Spinal cord (tissue), 10 donors: ENCODE measurements around the gene RAPSN. TPM values are rescaled to one million over a fixed set of nuclear protein-coding genes. Genes with fewer than 3 reads are reported as not detected.

Experiments
- DNase-seq, 6 donors: peaks; one replicate each; pipeline versions ENCODE4 v3.0.0 to v3.0.0-alpha.2; 2013 to 2015; ENCODE audit warnings: low spot score in 6 of 6, low read depth in 4 of 6
- H3K27ac ChIP-seq: one replicate; pipeline ENCODE4 v1.5.1; 2013; ENCODE audit warnings: low read depth, low read length, control low read depth
- H3K27me3 ChIP-seq: one replicate; pipeline ENCODE4 v1.6.1; 2013; ENCODE audit warnings: low read length; ENCODE audit not compliant: control insufficient read depth, insufficient read depth
- H3K36me3 ChIP-seq: one replicate; pipeline ENCODE4 v1.6.1; 2013; ENCODE audit warnings: low read length; ENCODE audit not compliant: control insufficient read depth, insufficient read depth
- H3K4me1 ChIP-seq: one replicate; pipeline ENCODE4 v1.6.1; 2013; ENCODE audit warnings: low read length; ENCODE audit not compliant: control insufficient read depth, insufficient read depth
- H3K4me3 ChIP-seq: one replicate; pipeline ENCODE4 v1.5.1; 2013; ENCODE audit warnings: low read depth, low read length, control low read depth
- H3K9me3 ChIP-seq: one replicate; pipeline ENCODE4 v1.6.1; 2013; ENCODE audit warnings: low read length; ENCODE audit not compliant: control insufficient read depth, insufficient read depth
- WGBS: methylation state at CpG from one replicate; pipeline ENCODE4 v1.1.5; 2013; ENCODE audit warnings: missing lambda C conversion rate; ENCODE audit not compliant: insufficient coverage; 5-methylcytosine and 5-hydroxymethylcytosine counted together
- long read RNA-seq, 4 donors: transcript quantifications; one replicate each; lab custom pipeline, GENCODE V29; 2026
- polyA plus RNA-seq, 2 donors: library from polyadenylated mRNA; unstranded; fragments of 120-200 nt; gene quantifications; one replicate each; pipeline ENCODE4 v1.2.1, GENCODE V29; 2013; ENCODE audit not compliant: insufficient read length in 2 of 2
- total RNA-seq, 2 donors: library from RNA; depleted of rRNA in 1 of 2; stranded (reverse); fragments of 120-200 nt in 1 of 2; fragments of >200 nt in 1 of 2; gene quantifications; one replicate each; pipeline versions ENCODE4 v1.2.3 to v1.2.4, GENCODE V29; 2013 to 2014
- donor health status: healthy.

RAPSN gene
- total RNA-seq (under 1 TPM in 1 of 2 donors, not detected in 1; 0.11 TPM), polyA plus RNA-seq (under 1 TPM in 1 of 2 donors, not detected in 1; 0.18 TPM)
- long read RNA-seq, donor 1 = 0 reads
- long read RNA-seq, donor 2 = 0 reads
- long read RNA-seq, donor 3 = 0 reads
- long read RNA-seq, donor 4 = 0 reads

DNA sequence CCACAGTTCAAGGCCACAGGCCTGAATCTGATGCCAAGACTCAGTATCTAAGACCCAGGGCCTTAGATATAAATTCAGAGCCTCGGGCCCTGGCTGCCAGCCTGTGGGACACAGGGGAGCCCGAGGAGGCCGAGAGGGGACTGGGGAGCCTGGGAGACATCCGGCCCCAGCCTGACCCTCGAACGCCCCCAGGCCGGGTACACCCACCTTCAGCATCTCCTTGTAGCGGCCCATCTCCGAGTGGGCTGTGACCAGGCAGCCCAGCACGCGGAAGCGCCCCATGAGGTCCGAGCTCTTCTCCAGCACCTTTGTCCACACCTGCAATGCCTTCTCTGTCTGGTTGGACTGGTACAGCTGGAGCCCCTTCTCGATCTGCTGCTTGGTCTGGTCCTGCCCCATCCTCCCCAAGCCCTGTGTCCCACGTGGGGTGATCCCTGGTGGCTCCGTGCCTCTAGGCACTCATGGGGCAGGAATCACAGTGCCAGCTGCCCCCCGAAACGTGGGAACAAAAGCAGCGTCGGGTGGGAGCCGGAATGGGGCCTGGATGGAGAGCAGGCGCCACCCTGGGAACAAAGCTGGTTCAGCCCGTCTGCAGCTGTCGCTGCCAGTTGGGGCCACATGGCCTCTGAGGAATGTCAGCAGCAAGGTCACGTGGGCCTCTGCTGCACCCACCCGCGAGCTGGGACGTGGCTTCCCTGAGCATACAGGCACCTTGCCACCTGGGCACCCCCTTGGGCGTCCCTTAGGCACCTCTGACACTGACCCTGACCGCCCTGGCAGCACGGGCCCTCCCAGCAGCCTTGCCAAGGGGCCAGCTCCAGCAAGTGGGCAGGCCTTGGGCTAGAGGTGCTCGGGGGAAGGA lies at the start of gene RAPSN:
TSS of gene RAPSN (minus strand) at position 571 of the 862 bp plus-strand sequence. CDS start at position 399, 172 bp downstream.
- no peak within 1 kb of the TSS for H3K4me3 ChIP-seq
- 82% methylated on average over 32 of the region's 32 CpGs for WGBS
- no peak within 1 kb of the TSS for H3K27ac ChIP-seq
- no peaks in the 10 kb centered on the region for H3K9me3 ChIP-seq
- peaks cover 2% of the 10 kb centered on the region for H3K4me1 ChIP-seq
- DNase-seq = no peak
- peaks cover 4% of the 10 kb centered on the region for H3K36me3 ChIP-seq
- no peaks in the 10 kb centered on the region for H3K27me3 ChIP-seq

DNA sequence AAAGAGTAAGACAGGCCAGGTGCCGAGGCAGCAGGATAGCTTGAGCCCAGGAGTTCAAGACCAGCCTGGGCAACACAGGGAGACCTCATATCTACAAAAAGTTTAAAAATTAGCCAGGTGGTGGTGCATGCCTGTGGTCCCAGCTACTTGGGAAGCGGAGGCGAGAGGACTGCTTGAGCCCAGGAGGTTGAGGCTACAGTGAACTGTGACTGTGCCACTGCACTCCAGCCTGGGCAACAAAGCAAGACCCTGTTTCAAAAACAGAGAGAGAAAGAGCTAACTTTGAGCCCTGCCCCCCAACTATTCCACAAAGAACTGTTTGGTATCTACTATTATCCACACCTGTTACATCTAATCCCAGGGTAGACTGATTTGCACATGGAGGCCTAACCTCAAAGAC lies 49.2 kb upstream of the RAPSN start:
- Histone ChIP-seq H3K4me3 (no peak overlapping the region), H3K27me3 (no peaks in the 10 kb centered on the region), H3K4me1 (peaks cover 4% of the 10 kb centered on the region), H3K36me3 (no peaks in the 10 kb centered on the region), H3K9me3 (no peaks in the 10 kb centered on the region), H3K27ac (no peak overlapping the region)
- 94% methylated on average over 3 of the region's 3 CpGs for WGBS
- DNase-seq = no peak

DNA sequence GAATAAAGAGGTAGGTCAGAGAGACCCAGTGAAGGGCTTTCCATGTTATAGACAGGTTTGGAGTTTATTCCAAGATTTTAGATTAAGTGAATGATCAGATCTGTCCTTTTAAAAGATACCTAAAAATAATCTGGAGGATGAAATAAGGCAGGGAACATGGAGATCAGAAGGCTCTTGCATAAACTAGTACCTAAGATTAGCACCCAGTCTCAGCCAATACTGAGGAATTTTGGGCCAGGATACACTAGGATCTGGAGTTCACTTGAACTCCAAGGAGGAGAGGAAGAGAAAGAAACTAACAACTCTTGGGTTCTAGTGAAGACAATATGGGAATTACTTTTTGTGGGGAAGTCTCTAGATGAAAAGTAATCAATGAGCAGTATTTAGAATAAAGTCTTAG lies 47.9 kb upstream of the RAPSN start:
- Histone ChIP-seq H3K9me3 (no peaks in the 10 kb centered on the region), H3K27ac (no peak overlapping the region), H3K4me3 (no peak overlapping the region), H3K4me1 (peaks cover 4% of the 10 kb centered on the region), H3K36me3 (peaks cover 4% of the 10 kb centered on the region), H3K27me3 (no peaks in the 10 kb centered on the region)
- no peak for DNase-seq

DNA sequence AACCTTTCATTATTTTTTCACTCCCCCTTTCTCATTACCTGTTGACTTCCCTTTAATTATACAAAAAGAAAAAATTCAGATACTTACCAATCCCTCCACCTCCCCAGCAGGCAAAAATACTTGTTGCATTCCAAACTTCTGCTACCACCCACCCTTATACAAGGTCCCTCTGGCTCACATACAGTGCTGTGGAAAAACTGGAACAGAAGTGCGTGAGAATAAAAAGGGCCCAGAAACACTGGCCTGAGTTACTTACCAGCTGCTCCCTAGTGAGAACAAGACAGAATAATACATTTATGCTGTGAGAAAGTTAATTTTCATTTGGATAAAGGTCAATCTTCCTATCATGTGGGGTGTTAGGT lies 46.9 kb upstream of the RAPSN start:
- Histone ChIP-seq H3K4me1 (no peaks in the 10 kb centered on the region), H3K36me3 (peaks cover 4% of the 10 kb centered on the region), H3K27ac (no peak overlapping the region), H3K4me3 (no peak overlapping the region), H3K27me3 (no peaks in the 10 kb centered on the region), H3K9me3 (no peaks in the 10 kb centered on the region)
- no peak for DNase-seq
- WGBS = no CpG with 5 or more reads among the region's 1 CpG

DNA sequence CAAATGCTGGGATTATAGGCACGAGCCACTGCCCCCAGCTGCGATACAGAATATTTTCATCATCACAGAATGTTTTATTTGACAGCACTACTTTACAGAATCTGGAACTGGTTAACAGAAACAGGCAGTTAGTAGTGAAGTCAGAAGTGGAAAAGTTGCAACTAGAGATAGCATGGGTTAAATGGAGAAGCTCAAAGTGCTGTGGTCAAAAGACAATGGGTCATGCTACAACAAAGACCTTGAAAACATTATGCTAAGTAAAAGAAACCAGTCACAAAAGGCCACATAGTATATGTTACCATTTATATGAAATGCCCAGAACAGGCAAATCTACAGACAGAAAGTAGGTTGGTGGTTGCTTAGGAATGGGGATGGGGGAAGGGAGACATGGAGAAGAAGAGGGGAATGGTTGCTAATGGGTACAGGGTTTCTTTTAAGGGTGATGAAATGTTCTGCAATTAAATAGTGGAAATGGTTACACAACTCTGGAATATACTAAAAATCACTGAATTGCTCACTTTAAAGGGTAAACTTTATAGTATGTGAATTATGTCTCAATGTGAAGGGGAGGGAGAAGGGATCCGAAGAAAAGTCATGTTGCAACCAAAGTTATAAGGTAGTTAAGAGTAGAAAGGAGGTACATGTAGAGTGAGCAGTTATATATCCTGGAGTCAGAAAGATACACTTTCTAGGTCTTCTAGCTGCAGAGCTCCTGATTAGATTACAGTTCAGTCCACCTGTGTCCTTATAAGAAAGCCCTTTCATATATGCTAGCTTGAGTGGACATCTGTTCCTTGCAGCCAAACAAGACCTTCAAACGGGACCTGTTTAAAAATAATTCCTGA lies 46.3 kb upstream of the RAPSN start:
- H3K4me3 ChIP-seq = no peak overlapping the region
- no peaks in the 10 kb centered on the region for H3K27me3 ChIP-seq
- no peak overlapping the region for H3K27ac ChIP-seq
- H3K36me3 ChIP-seq = peaks cover 4% of the 10 kb centered on the region
- H3K4me1 ChIP-seq = no peaks in the 10 kb centered on the region
- WGBS = 85% methylated on average over 2 of the region's 4 CpGs
- H3K9me3 ChIP-seq = no peaks in the 10 kb centered on the region
- no peak for DNase-seq

DNA sequence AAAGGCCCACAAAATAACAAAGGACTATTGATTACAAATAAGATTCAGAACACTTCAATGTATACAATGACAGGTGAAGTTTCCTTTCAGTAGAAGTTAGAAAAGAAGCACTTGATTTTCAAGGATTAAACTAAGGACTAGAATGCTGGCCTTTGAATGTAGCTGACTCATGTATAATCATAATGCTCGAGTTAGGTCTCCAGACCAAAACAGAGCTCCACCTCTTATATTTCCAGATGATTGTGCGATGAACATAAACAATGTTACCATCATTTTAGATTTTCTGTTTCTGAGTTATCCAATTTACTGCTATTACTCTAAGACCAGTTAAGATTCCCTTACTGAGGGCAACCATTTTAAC lies 40.4 kb upstream of the RAPSN start:
- DNase-seq = no peak
- no peaks in the 10 kb centered on the region for H3K27me3 ChIP-seq
- no peaks in the 10 kb centered on the region for H3K4me1 ChIP-seq
- H3K9me3 ChIP-seq = no peaks in the 10 kb centered on the region
- no peak overlapping the region for H3K27ac ChIP-seq
- peaks cover 20% of the 10 kb centered on the region for H3K36me3 ChIP-seq
- no peak overlapping the region for H3K4me3 ChIP-seq
- 75% methylated on average over 2 of the region's 2 CpGs for WGBS

- Histone ChIP-seq H3K27me3 (no peaks in the 10 kb centered on the region), H3K27ac (no peak overlapping the region), H3K4me1 (no peaks in the 10 kb centered on the region), H3K9me3 (no peaks in the 10 kb centered on the region), H3K4me3 (no peak overlapping the region), H3K36me3 (peaks cover 26% of the 10 kb centered on the region)
- DNase-seq = no peak
- WGBS = no CpG with 5 or more reads among the region's 6 CpGs
Observed at GRCh38 chr11:47488674-47489394, 39.9 kb upstream of the RAPSN start.

DNA sequence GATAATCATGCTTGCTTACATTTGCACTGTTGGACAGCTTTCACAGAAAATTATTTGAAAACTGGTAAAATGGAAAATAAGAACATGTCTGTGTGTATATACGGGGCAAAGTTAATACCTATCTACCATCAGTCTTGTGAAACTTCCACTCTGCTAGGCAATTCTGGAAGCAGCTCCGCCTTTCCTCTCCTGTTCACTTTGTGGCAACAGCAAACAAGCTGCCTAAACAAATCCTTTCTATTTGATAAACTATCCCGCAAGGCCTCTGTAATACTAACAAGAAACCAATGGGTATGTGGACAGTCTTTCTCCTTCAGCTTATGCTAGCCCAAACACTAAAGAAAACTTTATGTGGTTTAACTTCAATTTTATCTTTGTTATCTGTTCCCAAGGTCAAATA lies 39.2 kb upstream of the RAPSN start:
- Histone ChIP-seq H3K4me3 (no peak overlapping the region), H3K9me3 (no peaks in the 10 kb centered on the region), H3K27me3 (no peaks in the 10 kb centered on the region), H3K36me3 (peaks cover 30% of the 10 kb centered on the region), H3K4me1 (no peaks in the 10 kb centered on the region), H3K27ac (no peak overlapping the region)
- WGBS = 100% methylated on average over 1 of the region's 3 CpGs
- no peak for DNase-seq

DNA sequence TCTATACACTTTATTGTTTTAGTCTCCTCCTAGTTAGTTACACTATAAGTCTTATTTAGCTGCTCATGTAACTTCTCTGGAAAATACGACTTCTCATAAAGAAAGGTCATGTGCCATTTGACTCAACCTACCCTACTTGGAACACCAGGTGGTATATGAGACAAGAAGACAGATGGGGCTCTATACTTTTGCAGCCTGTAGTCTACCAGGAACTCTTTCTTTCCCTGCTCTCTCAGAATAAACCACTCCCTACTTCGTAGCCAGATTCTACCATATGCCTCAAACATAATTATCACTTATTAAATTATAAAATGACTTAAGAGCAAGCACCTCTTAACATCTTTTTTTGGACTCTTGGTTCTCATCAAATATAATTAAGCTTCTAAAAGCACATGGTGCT lies 38.5 kb upstream of the RAPSN start:
- Histone ChIP-seq H3K27me3 (no peaks in the 10 kb centered on the region), H3K36me3 (peaks cover 33% of the 10 kb centered on the region), H3K27ac (no peak overlapping the region), H3K4me1 (no peaks in the 10 kb centered on the region), H3K9me3 (no peaks in the 10 kb centered on the region), H3K4me3 (no peak overlapping the region)
- no peak for DNase-seq
- no CpG with 5 or more reads among the region's 2 CpGs for WGBS
